ENCODE measurements around the gene MYH14. TPM values are rescaled to one million over a fixed set of nuclear protein-coding genes. Genes with fewer than 3 reads are reported as not detected.
"Not testable (repeated sequence)": the region's sequence is repeated elsewhere in the genome, so short reads cannot be mapped to it uniquely, and the experiment has no call there.

The MYH14 gene
- polyA plus RNA-seq, 1 donor from 2014 or later = not detected

- TF ChIP-seq EZH2 (IDR thresholded peaks at IDR 0.05; ENCODE audit: borderline replicate concordance, insufficient read depth, low read length, poor library complexity, severe bottlenecking) (no peak), RAD21 (conservative IDR thresholded peaks at IDR 0.05) (no peak), REST (IDR thresholded peaks at IDR 0.05; ENCODE audit: borderline replicate concordance) (no peak), CTCF (IDR thresholded peaks at IDR 0.05; ENCODE audit: poor library complexity, severe bottlenecking) (no peak), EP300 (conservative IDR thresholded peaks at IDR 0.05; ENCODE audit: poor library complexity, severe bottlenecking) (no peak), SMC3 (conservative IDR thresholded peaks at IDR 0.05; ENCODE audit: poor library complexity) (no peak), TAF1 (IDR thresholded peaks at IDR 0.05; ENCODE audit: low read depth) (no peak), MXI1 (conservative IDR thresholded peaks at IDR 0.05; ENCODE audit: poor library complexity, severe bottlenecking) (no peak), POLR2AphosphoS5 (IDR thresholded peaks at IDR 0.05) (no peak)
- Histone ChIP-seq H3K36me3 (ENCODE audit: insufficient read depth, low read length) (no peaks in the 10 kb centered on the region), H4K20me1 (ENCODE audit: insufficient read depth) (no peaks in the 10 kb centered on the region), H3K9ac (ENCODE audit: low read length) (no peak overlapping the region), H3K27me3 (ENCODE audit: insufficient read depth, low read depth, low read length) (no peaks in the 10 kb centered on the region), H3K4me3 (ENCODE audit: low read length) (no peak overlapping the region), H3K79me2 (replicated peaks; ENCODE audit: insufficient read depth, low read length) (no peaks in the 10 kb centered on the region), H2AFZ (ENCODE audit: low read depth, low read length) (no peak overlapping the region), H3K9me2 (ENCODE audit: insufficient read depth, low read length) (no peaks in the 10 kb centered on the region), H3K27ac (ENCODE audit: low read length) (no peak overlapping the region), H3F3A (ENCODE audit: insufficient read depth, low read length, poor library complexity, severe bottlenecking) (no peaks in the 10 kb centered on the region), H3K4me2 (ENCODE audit: low read length) (no peak overlapping the region), H3K9me3 (ENCODE audit: low read length) (no peaks in the 10 kb centered on the region)
Observed at GRCh38 chr19:50226536-50226935, 23.1 kb downstream of the MYH14 start.

GRCh38 chr19:50228153-50228552 lies 24.7 kb downstream of the MYH14 start:
- not testable (repeated sequence) for H3K9me2 ChIP-seq (ENCODE audit: insufficient read depth, low read length); H3K27me3 ChIP-seq (ENCODE audit: insufficient read depth, low read depth, low read length); H4K20me1 ChIP-seq (ENCODE audit: insufficient read depth); H3K79me2 ChIP-seq (replicated peaks; ENCODE audit: insufficient read depth, low read length); H3K27ac ChIP-seq (ENCODE audit: low read length); H2AFZ ChIP-seq (ENCODE audit: low read depth, low read length); H3K4me2 ChIP-seq (ENCODE audit: low read length); H3K4me3 ChIP-seq (ENCODE audit: low read length); H3K36me3 ChIP-seq (ENCODE audit: insufficient read depth, low read length); H3K9ac ChIP-seq (ENCODE audit: low read length); H3F3A ChIP-seq (ENCODE audit: insufficient read depth, low read length, poor library complexity, severe bottlenecking); H3K9me3 ChIP-seq (ENCODE audit: low read length)
